Ovary (tissue), 3 donors: ENCODE results near the gene ADAMTSL4.

Experiments
- CTCF ChIP-seq, 3 donors: fragments of 450-650 bp in 2 of 3; fragments of 200-600 bp in 1 of 3; IDR thresholded peaks; one replicate each; pipeline versions ENCODE4 v1.5.1 to v1.8.0; 2016 to 2022; ENCODE audit warnings: antibody characterized with exemption in 3 of 3, mild to moderate bottlenecking in 1 of 3
- EP300 ChIP-seq: sonication (generic); formaldehyde crosslinking; IDR thresholded peaks from one replicate; pipeline ENCODE4 v1.6.1; 2017; ENCODE audit warnings: antibody characterized with exemption
- POLR2A ChIP-seq: fragments of 450-650 bp; IDR thresholded peaks from one replicate; pipeline ENCODE4 v1.6.1; 2017; ENCODE audit warnings: antibody characterized with exemption, mild to moderate bottlenecking, moderate library complexity
- donor health status: DM: no; HTN: no; CAD: no.

DNA sequence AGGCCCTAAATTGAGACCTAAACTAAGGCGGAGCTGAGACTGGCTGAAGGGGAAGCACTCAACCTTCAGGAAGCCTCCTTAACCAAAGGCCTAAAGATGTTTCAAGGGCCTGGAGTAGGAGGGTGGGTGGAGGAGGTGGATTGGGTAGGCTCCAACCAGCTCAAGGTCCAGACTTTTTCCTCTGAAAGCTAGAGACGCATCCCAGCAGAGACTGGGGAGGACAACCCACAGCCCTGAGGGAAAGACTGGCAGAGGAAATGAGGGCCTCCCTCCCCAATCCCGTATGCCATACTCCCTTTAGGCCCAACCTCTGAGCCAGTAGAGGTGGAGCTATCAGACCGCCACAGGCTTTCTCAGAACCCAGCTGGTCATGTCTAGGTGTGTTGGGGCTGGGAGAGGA lies 40.2 kb upstream of the ADAMTSL4 start:
- TF ChIP-seq CTCF (IDR thresholded peaks at IDR 0.05) (no peak), POLR2A (no peak), EP300 (no peak)
